Hepatocyte (in vitro differentiated cells): Measurements from ENCODE around the gene BLOC1S6. TPM values are rescaled to one million over a fixed set of nuclear protein-coding genes. Genes with fewer than 3 reads are reported as not detected.
A peak's percentile ranks its signal among the peaks of the same experiment; 100 is the strongest.

Source experiments
- DNase-seq: peaks from one replicate; pipeline ENCODE4 v3.0.0-alpha.2; 2016; ENCODE audit warnings: low spot score
- H2AFZ ChIP-seq: fragments of 200-600 bp; sonication (generic); 2 replicates; pipeline ENCODE4 v1.6.0; 2016; ENCODE audit warnings: antibody characterized with exemption, mild to moderate bottlenecking
- H3K27ac ChIP-seq: fragments of 200-600 bp; sonication (generic); 2 replicates; pipeline ENCODE4 v1.5.1; 2016; ENCODE audit warnings: mild to moderate bottlenecking
- H3K27me3 ChIP-seq: fragments of 200-600 bp; sonication (generic); 2 replicates; pipeline ENCODE4 v1.6.1; 2016
- H3K36me3 ChIP-seq: fragments of 200-600 bp; sonication (generic); replicated peaks from 2 replicates; pipeline ENCODE4 v1.5.1; 2016; ENCODE audit warnings: low read depth; ENCODE audit not compliant: insufficient read depth
- H3K4me1 ChIP-seq: fragments of 200-600 bp; sonication (generic); 2 replicates; pipeline ENCODE4 v1.5.1; 2016; ENCODE audit warnings: mild to moderate bottlenecking, moderate library complexity; ENCODE audit not compliant: insufficient read depth
- H3K4me2 ChIP-seq: fragments of 200-600 bp; sonication (generic); 2 replicates; pipeline ENCODE4 v1.6.0; 2016
- H3K4me3 ChIP-seq: fragments of 200-600 bp; sonication (generic); 2 replicates; pipeline ENCODE4 v1.5.1; 2016; ENCODE audit warnings: mild to moderate bottlenecking
- H3K79me2 ChIP-seq: fragments of 200-600 bp; sonication (generic); 2 replicates; pipeline ENCODE4 v1.6.0; 2017; ENCODE audit warnings: mild to moderate bottlenecking
- H3K9me2 ChIP-seq: fragments of 200-600 bp; sonication (generic); replicated peaks from 2 replicates; pipeline ENCODE4 v1.6.0; 2017; ENCODE audit warnings: mild to moderate bottlenecking; ENCODE audit not compliant: insufficient read depth
- H3K9me3 ChIP-seq: fragments of 200-600 bp; sonication (generic); 2 replicates; pipeline ENCODE4 v1.5.1; 2016; ENCODE audit warnings: low read depth, mild to moderate bottlenecking
- H4K20me1 ChIP-seq: fragments of 200-600 bp; sonication (generic); 2 replicates; pipeline ENCODE4 v1.6.0; 2016; ENCODE audit warnings: mild to moderate bottlenecking; ENCODE audit not compliant: insufficient read depth, poor library complexity, severe bottlenecking
- CTCF ChIP-seq: fragments of 200-600 bp; sonication (generic); IDR thresholded peaks from 2 replicates; pipeline ENCODE4 v1.5.1; 2016; ENCODE audit warnings: antibody characterized with exemption, mild to moderate bottlenecking; ENCODE audit not compliant: poor library complexity
- EZH2 ChIP-seq: fragments of 200-600 bp; sonication (generic); IDR thresholded peaks from 2 replicates; pipeline ENCODE4 v1.6.1; 2016; ENCODE audit warnings: antibody characterized with exemption, mild to moderate bottlenecking, borderline replicate concordance
- EZH2phosphoT487 ChIP-seq: fragments of 200-600 bp; sonication (generic); IDR thresholded peaks from one replicate; pipeline ENCODE4 v1.6.1; 2018; ENCODE audit warnings: antibody characterized with exemption, mild to moderate bottlenecking, low read depth, moderate library complexity; ENCODE audit not compliant: unreplicated experiment, severe bottlenecking
- WGBS: methylation state at CpG from one replicate; pipeline ENCODE4 v1.1.6; 2016; ENCODE audit warnings: low lambda C conversion rate; ENCODE audit errors: missing lambda C conversion rate; 5-methylcytosine and 5-hydroxymethylcytosine counted together
- polyA plus RNA-seq: library from polyadenylated mRNA; unstranded; fragments of >200 nt; fragmentation: Nextera tagmentation; extraction: Ambion mirVana; gene quantifications from 2 replicates; pipeline ENCODE4 v1.2.1, GENCODE V29; 2016
- total RNA-seq: library from RNA; depleted of rRNA; stranded (reverse); fragments of >200 nt; gene quantifications from 2 replicates; pipeline ENCODE4 v1.2.3, GENCODE V29; 2014

The BLOC1S6 gene
- total and polyA plus RNA-seq, 2 experiments from 2014 or later = 24.7 to 62.3 TPM

GRCh38 chr15:45585069-45585791 is 1.9 kb upstream of the BLOC1S6 start:
- Histone ChIP-seq H3K27me3 (no peaks in the 10 kb centered on the region), H3K4me3 (no peak overlapping the region), H3K9me3 (no peaks in the 10 kb centered on the region), H4K20me1 (no peaks in the 10 kb centered on the region), H3K27ac (peak overlapping the region; percentile 98), H2AFZ (no peak overlapping the region), H3K9me2 (no peaks in the 10 kb centered on the region), H3K4me1 (peaks cover 23% of the 10 kb centered on the region), H3K79me2 (peaks cover 34% of the 10 kb centered on the region), H3K4me2 (peak overlapping the region; percentile 88), H3K36me3 (no peaks in the 10 kb centered on the region)
- TF ChIP-seq EZH2 (no peak), CTCF (no peak), EZH2phosphoT487 (no peak)
- no peak for DNase-seq
- WGBS = 81% methylated on average over 7 of the region's 7 CpGs

- Histone ChIP-seq H3K79me2 (peaks cover 43% of the 10 kb centered on the region), H4K20me1 (no peaks in the 10 kb centered on the region), H3K4me2 (peak overlapping the region; percentile 88), H3K4me1 (peaks cover 23% of the 10 kb centered on the region), H3K27ac (peak overlapping the region; percentile 98), H3K9me2 (no peaks in the 10 kb centered on the region), H3K36me3 (no peaks in the 10 kb centered on the region), H2AFZ (peak overlapping the region; percentile 92), H3K9me3 (no peaks in the 10 kb centered on the region), H3K27me3 (no peaks in the 10 kb centered on the region), H3K4me3 (peak overlapping the region; percentile 84)
- 61% methylated on average over 3 of the region's 3 CpGs for WGBS
- DNase-seq = no peak
- no peak for TF ChIP-seq CTCF
- no peak for TF ChIP-seq EZH2
These were observed 1.1 kb upstream of the BLOC1S6 start for GRCh38 chr15:45586125-45586524.

GRCh38 chr15:45586601-45587094 is 531 bp upstream of the BLOC1S6 start:
- H3K27me3 ChIP-seq = no peaks in the 10 kb centered on the region
- no peak for DNase-seq
- 3% methylated on average over 14 of the region's 14 CpGs for WGBS
- H3K79me2 ChIP-seq = peaks cover 49% of the 10 kb centered on the region
- H4K20me1 ChIP-seq = no peaks in the 10 kb centered on the region
- TF ChIP-seq CTCF = no peak
- no peak for TF ChIP-seq EZH2phosphoT487
- no peak for TF ChIP-seq EZH2
- H3K36me3 ChIP-seq = no peaks in the 10 kb centered on the region
- H2AFZ ChIP-seq = peak overlapping the region; percentile 92
- peak overlapping the region; percentile 98 for H3K27ac ChIP-seq
- H3K4me1 ChIP-seq = peaks cover 23% of the 10 kb centered on the region
- peak overlapping the region; percentile 84 for H3K4me3 ChIP-seq
- H3K4me2 ChIP-seq = peak overlapping the region; percentile 88
- H3K9me2 ChIP-seq = no peaks in the 10 kb centered on the region
- H3K9me3 ChIP-seq = no peaks in the 10 kb centered on the region
